B cell (primary cell): ENCODE results near the gene RHBDF1. TPM values are rescaled to one million over a fixed set of nuclear protein-coding genes. Genes with fewer than 3 reads are reported as not detected.

Experiments
- ATAC-seq: fragments of 200-7000 bp; cut with Tn5 transposase; one replicate; pipeline ENCODE4 v1.10.0; 2021; ENCODE audit warnings: low read depth, mild to moderate bottlenecking, moderate number of reproducible peaks, moderate library complexity
- CTCF ChIA-PET: fragments of 350-600 bp; sonication (Branson Sonifier 250); formaldehyde crosslinking; loops from one replicate; lab custom pipeline; 2021; ENCODE audit warnings: antibody characterized with exemption, inconsistent platforms; lab: Charles Lee
- POLR2A ChIA-PET: fragments of 350-600 bp; sonication (Branson Sonifier 250); formaldehyde crosslinking; loops from one replicate; lab custom pipeline; 2021; ENCODE audit warnings: antibody characterized with exemption; lab: Charles Lee
- DNase-seq: peaks from one replicate; pipeline ENCODE4 v3.0.0; 2013
- H2AFZ ChIP-seq: 2 replicates; pipeline ENCODE4 v1.6.1; 2012; ENCODE audit warnings: mild to moderate bottlenecking, low read depth, low read length; ENCODE audit not compliant: insufficient read depth, poor library complexity, severe bottlenecking
- H3K27ac ChIP-seq, 2 donors: 1 replicate in 1 of 2; 2 replicates in 1 of 2; pipeline ENCODE4 v1.5.1; 2012 to 2013; ENCODE audit warnings: low read length in 2 of 2, mild to moderate bottlenecking in 2 of 2, moderate library complexity in 1 of 2
- H3K27me3 ChIP-seq, 4 experiments: fragments of 200-600 bp in 1 of 4; sonication (generic) in 1 of 4; replicated peaks in 1 of 4; 1 replicate in 2 of 4; 2 replicates in 2 of 4; pipeline versions ENCODE4 v1.6.1 to v1.7.0; 2013 to 2016; ENCODE audit warnings: low read length in 3 of 4, mild to moderate bottlenecking in 2 of 4, mixed read lengths in 1 of 4, moderate library complexity in 1 of 4; ENCODE audit not compliant: insufficient read depth in 4 of 4, control insufficient read depth in 3 of 4; ENCODE audit errors: control extremely low read depth in 1 of 4
- H3K36me3 ChIP-seq, 2 experiments: replicated peaks in 1 of 2; 1 replicate in 1 of 2; 2 replicates in 1 of 2; pipeline versions ENCODE4 v1.6.1 to v1.7.1; 2013; ENCODE audit warnings: low read length in 1 of 2; ENCODE audit not compliant: insufficient read depth in 2 of 2, control insufficient read depth in 1 of 2; ENCODE audit errors: control extremely low read depth in 1 of 2, extremely low read depth in 1 of 2
- H3K4me1 ChIP-seq, 2 donors: fragments of 200-600 bp in 1 of 2; sonication (generic) in 1 of 2; 1 replicate in 1 of 2; 2 replicates in 1 of 2; pipeline versions ENCODE4 v1.5.1 to v1.6.1; 2013 to 2017; ENCODE audit warnings: low read length in 2 of 2; ENCODE audit not compliant: control insufficient read depth in 2 of 2, insufficient read depth in 2 of 2
- H3K4me2 ChIP-seq: replicated peaks from 2 replicates; pipeline ENCODE3; 2012; ENCODE audit warnings: mild to moderate bottlenecking, low read depth, low read length; ENCODE audit not compliant: poor library complexity, severe bottlenecking
- H3K4me3 ChIP-seq, 5 experiments: fragments of 200-600 bp in 1 of 5; sonication (generic) in 1 of 5; 1 replicate in 3 of 5; 2 replicates in 2 of 5; pipeline versions ENCODE4 v1.5.1 to v1.7.0; 2011 to 2016; ENCODE audit warnings: low read length in 4 of 5, mild to moderate bottlenecking in 4 of 5, low read depth in 2 of 5, control low read depth in 1 of 5, moderate library complexity in 1 of 5; ENCODE audit not compliant: insufficient read depth in 1 of 5; ENCODE audit errors: control extremely low read depth in 1 of 5, extremely low read depth in 1 of 5
- H3K79me2 ChIP-seq: fragments of 200-600 bp; sonication (generic); one replicate; pipeline ENCODE4 v1.6.0; 2016; ENCODE audit warnings: low read length; ENCODE audit not compliant: control insufficient read depth, insufficient read depth
- H3K9ac ChIP-seq: fragments of 200-600 bp; sonication (generic); 2 replicates; pipeline ENCODE4 v1.6.1; 2017; ENCODE audit warnings: mild to moderate bottlenecking, low read length, moderate library complexity
- H3K9me3 ChIP-seq, 3 donors: one replicate each; pipeline versions ENCODE4 v1.6.1 to v1.7.1; 2013; ENCODE audit warnings: low read length in 2 of 3; ENCODE audit not compliant: control insufficient read depth in 2 of 3, insufficient read depth in 1 of 3; ENCODE audit errors: control extremely low read depth in 1 of 3
- H4K20me1 ChIP-seq: 2 replicates; pipeline ENCODE4 v1.6.0; 2012; ENCODE audit warnings: mild to moderate bottlenecking, low read length; ENCODE audit not compliant: insufficient read depth, control insufficient read depth, poor library complexity, severe bottlenecking
- H3K27ac Mint-ChIP-seq: one replicate; pipeline ENCODE4 v1.8.0; 2021; ENCODE audit warnings: mixed read lengths
- H3K27me3 Mint-ChIP-seq: one replicate; pipeline ENCODE4 v1.8.0; 2021; ENCODE audit warnings: mixed read lengths
- H3K4me1 Mint-ChIP-seq: one replicate; pipeline ENCODE4 v1.8.0; 2021; ENCODE audit warnings: mixed read lengths
- H3K4me3 Mint-ChIP-seq: one replicate; pipeline ENCODE4 v1.8.0; 2021; ENCODE audit warnings: mixed read lengths
- H3K9me3 Mint-ChIP-seq: one replicate; pipeline ENCODE4 v1.8.0; 2022; ENCODE audit warnings: mixed read lengths; ENCODE audit not compliant: insufficient read depth
- CTCF ChIP-seq: fragments of 200-600 bp; IDR thresholded peaks from one replicate; pipeline ENCODE4 v1.8.0; 2022; ENCODE audit warnings: antibody characterized with exemption, mild to moderate bottlenecking
- EZH2 ChIP-seq: IDR thresholded peaks from 2 replicates; pipeline ENCODE4 v1.6.1; 2012; ENCODE audit warnings: borderline replicate concordance, low read depth, mild to moderate bottlenecking, moderate library complexity, low read length; ENCODE audit not compliant: insufficient read depth, poor library complexity, severe bottlenecking
- WGBS: methylation state at CpG from one replicate; pipeline ENCODE4 v1.1.5; 2013; ENCODE audit warnings: missing lambda C conversion rate; ENCODE audit not compliant: insufficient coverage; 5-methylcytosine and 5-hydroxymethylcytosine counted together
- intact Hi-C: fragments of 100-400 bp; cut with micrococcal nuclease; formaldehyde crosslinking; loops from one replicate; pipeline ENCODE4 v1.10.0; 2022
- polyA plus RNA-seq: library from polyadenylated mRNA; depleted of rRNA; stranded (reverse); fragments of >200 nt; gene quantifications from 2 replicates; pipeline ENCODE4 v1.2.3, GENCODE V29; 2012
- total RNA-seq, 2 donors: library from RNA; stranded (reverse); fragments of 120-200 nt in 1 of 2; gene quantifications; 1 replicate in 1 of 2; 2 replicates in 1 of 2; pipeline versions ENCODE4 v1.2.3 to v1.2.4, GENCODE V29; 2013 to 2022

Gene RHBDF1
- total and polyA plus RNA-seq, 2 donors (not counting 1 experiment from before 2014, with no cell fraction given) = 0.42 to 0.76 TPM

- Histone ChIP-seq H3K79me2 (no peaks in the 10 kb centered on the region), H2AFZ (peak overlapping the region; percentile 1), H3K27me3 (peaks cover 0 to 15% (median 3%) of the 10 kb centered on the region in 4 experiments), H3K36me3 (no peaks in the 10 kb centered on the region), H3K4me1 (peaks cover 0 to 8% of the 10 kb centered on the region in 2 donors), H4K20me1 (no peaks in the 10 kb centered on the region), H3K4me3 (no peak overlapping the region), H3K9me3 (no peaks in the 10 kb centered on the region), H3K4me2 (no peak overlapping the region), H3K27ac (no peak overlapping the region), H3K9ac (no peak overlapping the region)
- peak; percentile 94 for ATAC-seq
- peak overlapping the region; percentile 56 for H3K27ac Mint-ChIP-seq
- intact Hi-C loops = loop anchor here (1.0 kb wide), 5 partner anchors 13 to 297 kb away; partner anchors contain the start of gene MPG
- no peaks in the 10 kb centered on the region for H3K9me3 Mint-ChIP-seq
- CTCF ChIA-PET = interaction anchor here (0.8 to 14.6 kb wide), 30 partner anchors 9 to 305 kb away, joined by 3 to 401 read pairs (median 6); partner anchors contain the start of genes HBQ1, MPG, MRPL28 and POLR3K
- no peak for TF ChIP-seq EZH2
- peak; percentile 96 for TF ChIP-seq CTCF
- no peak overlapping the region for H3K4me3 Mint-ChIP-seq
- peaks cover 6% of the 10 kb centered on the region for H3K27me3 Mint-ChIP-seq
- POLR2A ChIA-PET = interaction anchor here (0.6 to 1.5 kb wide), 5 partner anchors 12 to 116 kb away, joined by 3 to 9 read pairs (median 4); partner anchors contain the start of gene MPG
- WGBS = 21% methylated on average over 17 of the region's 17 CpGs
- H3K4me1 Mint-ChIP-seq = peaks cover 7% of the 10 kb centered on the region
- DNase-seq = peak; percentile 87
Measured at GRCh38 chr16:65745-66144, 6.7 kb downstream of the RHBDF1 start.

DNA sequence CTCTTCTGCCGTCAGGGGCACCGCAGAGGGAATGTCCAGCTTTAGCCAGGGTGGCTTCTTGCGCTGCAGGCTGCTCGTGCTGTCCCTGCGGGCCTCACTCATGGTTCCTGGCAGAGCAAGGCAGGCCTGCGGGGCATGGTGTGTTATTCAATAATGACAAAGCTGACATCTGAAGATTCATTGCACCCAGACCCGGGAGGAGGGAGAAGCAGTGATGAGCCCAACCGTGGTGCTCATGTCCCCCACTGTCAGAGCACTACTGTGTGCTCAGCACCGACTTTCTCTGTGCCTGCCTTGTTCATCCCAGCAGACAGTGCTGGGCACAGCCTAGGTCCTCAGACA is 7.5 kb downstream of the RHBDF1 start:
- intact Hi-C loops = loop anchor here (1.0 kb wide), 5 partner anchors 13 to 297 kb away; partner anchors contain the start of gene MPG
- ATAC-seq = no peak
- no peak overlapping the region for H3K27ac Mint-ChIP-seq
- no peak overlapping the region for H3K9ac ChIP-seq
- H3K4me2 ChIP-seq = no peak overlapping the region
- DNase-seq = no peak
- peaks cover 4% of the 10 kb centered on the region for H3K27me3 Mint-ChIP-seq
- no peak overlapping the region for H3K27ac ChIP-seq
- H3K4me1 Mint-ChIP-seq = peaks cover 7% of the 10 kb centered on the region
- H3K27me3 ChIP-seq = peaks cover 0 to 8% (median 2%) of the 10 kb centered on the region in 4 experiments
- 94% methylated on average over 9 of the region's 9 CpGs for WGBS
- H3K9me3 ChIP-seq = no peaks in the 10 kb centered on the region
- H3K4me1 ChIP-seq = peaks cover 0 to 8% of the 10 kb centered on the region in 2 donors
- H3K4me3 Mint-ChIP-seq = no peak overlapping the region
- ChIA-PET POLR2A (interaction anchor here (0.5 to 0.6 kb wide), 3 partner anchors 13 to 117 kb away, joined by 3 to 7 read pairs (median 4); no protein-coding TSS in a partner anchor), CTCF (interaction anchor here (0.9 to 14.6 kb wide), 16 partner anchors 8 to 297 kb away, joined by 3 to 401 read pairs (median 16); partner anchors contain the start of genes HBQ1, POLR3K and SNRNP25)
- TF ChIP-seq EZH2 = no peak
- TF ChIP-seq CTCF = no peak
- no peaks in the 10 kb centered on the region for H3K79me2 ChIP-seq
- no peak overlapping the region for H3K4me3 ChIP-seq
- H3K36me3 ChIP-seq = no peaks in the 10 kb centered on the region
- no peak overlapping the region for H2AFZ ChIP-seq
- H3K9me3 Mint-ChIP-seq = no peaks in the 10 kb centered on the region
- H4K20me1 ChIP-seq = no peaks in the 10 kb centered on the region
